ENCODE data around the gene DYNLT5.
"Not testable (repeated sequence)": the region's sequence is repeated elsewhere in the genome, so short reads cannot be mapped to it uniquely, and the experiment has no call there.

The DYNLT5 gene, protein sequence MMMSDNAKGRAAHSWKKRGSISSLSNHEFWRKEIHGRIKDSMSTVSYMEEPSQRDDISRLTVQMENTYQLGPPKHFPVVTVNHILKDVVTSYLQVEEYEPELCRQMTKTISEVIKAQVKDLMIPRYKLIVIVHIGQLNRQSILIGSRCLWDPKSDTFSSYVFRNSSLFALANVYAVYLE

DNA sequence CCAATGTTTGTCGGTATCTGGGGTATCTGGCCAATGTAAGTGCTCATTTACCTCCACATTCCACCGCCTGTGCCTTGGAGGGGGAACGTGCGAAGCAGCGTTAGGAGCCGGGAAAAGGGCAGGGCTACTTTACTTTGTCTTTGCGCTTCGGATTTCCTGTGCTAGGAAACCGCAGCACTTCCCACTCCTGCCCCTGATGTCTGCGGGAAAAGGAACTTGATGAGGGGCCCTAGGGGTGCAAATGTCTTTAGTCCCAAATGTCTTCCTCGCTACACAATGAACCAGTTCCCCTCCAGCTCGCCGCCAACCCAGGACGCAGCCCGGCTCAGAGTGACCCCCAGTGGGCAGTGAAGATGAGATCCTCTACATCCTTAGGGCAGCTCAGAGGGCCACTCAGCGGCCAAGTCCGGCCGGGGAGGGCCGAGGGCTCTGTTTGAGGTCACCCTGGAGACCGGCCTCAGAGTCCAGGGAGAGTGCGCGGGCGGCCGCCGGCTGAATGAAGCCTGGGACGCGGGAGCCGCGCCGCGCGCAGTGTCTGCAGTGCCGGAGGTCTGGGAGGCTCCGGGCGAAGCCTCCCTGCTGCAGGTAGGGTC lies at the start of gene DYNLT5:
Gene DYNLT5, plus strand, starts transcription at position 460 of the 593 bp plus-strand sequence. CDS start 2,200 bp downstream, outside the sequence.
- DNase-seq: no peak

DNA sequence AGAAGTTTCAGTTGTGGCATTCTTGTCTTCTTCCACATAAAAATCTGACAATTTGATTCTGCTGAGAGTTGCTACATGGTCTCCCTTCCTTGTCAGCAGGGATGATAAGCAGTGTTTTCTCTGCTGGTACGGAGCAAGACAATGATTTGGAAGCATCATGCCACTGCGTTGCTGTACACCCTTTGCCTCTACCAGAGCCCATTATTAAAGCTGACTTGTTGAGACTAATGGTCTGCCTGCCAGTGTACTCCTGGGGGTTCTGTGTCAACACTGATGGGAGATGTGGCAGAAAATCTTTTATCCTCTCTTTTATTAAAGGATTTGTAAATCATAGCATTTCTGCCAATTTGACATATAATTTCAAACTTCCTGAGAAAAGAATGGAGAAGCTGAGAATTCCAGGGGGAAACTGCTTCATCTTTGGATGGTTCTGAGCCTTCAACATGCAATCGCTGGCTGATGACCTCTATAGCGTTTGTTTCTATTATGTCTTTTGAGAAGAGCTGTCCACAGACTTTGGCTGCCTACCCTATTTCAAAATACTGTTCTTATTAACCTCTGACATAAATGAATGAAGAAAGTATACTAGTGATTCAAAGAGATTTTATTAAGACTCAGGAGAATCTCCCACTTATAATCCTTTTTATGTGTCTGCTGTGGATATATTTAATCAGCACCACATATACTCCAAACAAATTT lies 47.9 kb upstream of the DYNLT5 start:
- DNase-seq: no peak

DNA sequence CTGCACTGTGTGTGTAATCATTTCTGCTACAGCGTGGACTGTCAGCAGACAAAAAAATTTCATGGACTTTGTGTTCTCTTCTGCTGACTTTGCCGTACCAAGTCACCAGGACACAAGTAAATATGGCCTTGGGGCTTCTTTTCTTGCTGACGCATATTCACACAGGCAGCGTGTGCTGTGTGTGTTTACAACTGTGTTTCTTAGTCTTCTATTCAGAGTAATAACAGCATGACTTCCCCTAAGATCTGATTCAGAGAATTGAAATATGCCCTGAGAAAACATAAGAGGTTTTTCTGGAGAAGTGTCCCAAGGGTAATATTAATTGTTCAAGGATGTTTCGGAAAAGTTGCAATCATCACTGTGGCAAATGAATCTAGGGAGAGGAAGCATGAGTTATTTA lies 47.1 kb upstream of the DYNLT5 start:
- DNase-seq: no peak

GRCh38 chr1:66711420-66711819 lies 40.8 kb upstream of the DYNLT5 start:
- no peak for DNase-seq

DNA sequence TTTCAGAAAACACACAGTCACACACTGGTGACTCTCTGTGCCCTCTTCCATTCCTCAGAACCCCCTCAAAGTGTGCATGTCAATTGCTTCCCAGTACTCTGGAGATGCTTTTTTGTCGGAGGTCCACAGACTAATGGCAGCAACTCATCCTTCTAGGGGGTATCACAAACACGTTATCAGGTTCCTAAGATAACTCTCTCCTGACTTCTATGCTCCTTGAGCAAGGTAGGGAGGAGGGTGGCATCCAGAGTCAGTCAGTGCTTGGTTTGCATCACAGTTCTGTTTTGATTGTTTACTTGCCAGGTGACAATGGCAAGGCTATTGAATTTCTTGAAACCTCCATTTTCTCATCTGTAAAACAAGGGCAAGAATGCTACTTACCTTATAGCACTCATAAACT lies 39.4 kb upstream of the DYNLT5 start:
- no peak for DNase-seq

DNA sequence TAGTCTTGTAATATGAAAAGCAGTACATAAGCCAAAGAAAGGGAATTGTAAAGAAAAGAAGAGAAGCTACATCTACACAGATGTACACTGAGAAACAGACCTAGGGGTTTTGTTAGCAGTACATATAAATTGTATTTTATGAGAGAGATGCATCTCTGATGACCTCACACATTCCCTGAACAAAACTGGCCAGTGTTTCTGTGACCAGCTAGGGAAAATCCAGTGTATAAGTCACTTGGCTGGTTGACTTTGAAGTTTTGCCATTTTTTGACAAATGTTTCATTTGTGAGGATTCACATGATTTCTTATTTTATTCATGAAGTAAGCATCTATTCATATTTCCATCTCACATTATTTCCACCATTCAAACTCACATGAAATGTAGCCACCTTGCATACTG lies 28.3 kb upstream of the DYNLT5 start:
- no peak for DNase-seq

DNA sequence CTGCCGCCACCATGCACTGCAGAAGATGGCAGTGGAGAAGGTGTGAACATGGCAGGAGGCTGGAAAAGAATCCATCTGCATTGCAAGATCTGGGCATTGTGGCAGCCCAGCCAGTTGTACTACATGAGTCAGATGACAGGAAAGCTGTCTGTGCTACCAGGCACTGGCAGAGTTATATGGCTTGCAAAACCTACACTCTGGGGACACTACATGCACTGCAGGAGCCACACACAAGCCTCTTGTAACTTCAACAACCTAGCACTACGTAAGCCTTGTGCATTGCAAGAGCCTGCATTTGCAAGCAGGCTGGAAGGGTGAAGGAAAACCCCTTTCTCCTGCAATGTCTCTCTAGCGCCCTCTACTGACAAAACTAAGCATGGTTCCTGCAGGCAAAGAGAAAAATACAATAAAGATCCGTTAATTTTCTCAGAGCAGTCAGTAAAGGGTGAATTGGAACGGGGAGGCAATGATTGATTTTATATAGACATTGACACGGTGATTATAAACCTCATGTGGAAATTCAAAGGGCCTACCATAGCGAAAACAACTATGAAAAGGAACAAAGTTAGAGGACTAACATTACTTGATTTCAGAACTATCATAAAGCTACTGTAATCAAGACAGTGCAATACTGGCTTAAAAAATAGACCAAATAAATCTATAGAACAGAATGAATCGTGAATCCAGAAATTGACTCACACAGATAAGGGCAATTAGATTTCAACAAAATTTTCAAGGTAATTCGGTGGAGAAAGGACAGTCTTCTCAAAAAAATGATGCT lies 26.2 kb upstream of the DYNLT5 start:
- peak; percentile 10 for DNase-seq

DNA sequence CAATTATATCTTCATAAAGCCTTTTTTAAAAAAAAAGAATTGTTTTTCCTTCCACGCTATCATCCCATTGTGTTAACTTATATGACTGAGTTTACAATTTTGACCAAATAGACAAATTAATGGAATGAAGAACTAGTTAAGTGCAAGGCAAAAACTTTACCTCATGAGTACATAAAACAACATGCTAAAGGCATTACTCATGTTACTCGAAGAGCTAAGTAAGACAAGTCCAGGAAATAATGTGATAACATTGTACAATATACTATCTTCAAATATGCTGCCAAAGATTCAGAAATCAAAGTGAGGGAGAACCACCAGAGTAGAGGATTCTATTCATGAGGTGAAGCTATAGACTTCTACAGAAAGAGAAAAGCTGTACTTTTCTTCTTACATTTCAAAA lies 24.2 kb upstream of the DYNLT5 start:
- DNase-seq: no peak

DNA sequence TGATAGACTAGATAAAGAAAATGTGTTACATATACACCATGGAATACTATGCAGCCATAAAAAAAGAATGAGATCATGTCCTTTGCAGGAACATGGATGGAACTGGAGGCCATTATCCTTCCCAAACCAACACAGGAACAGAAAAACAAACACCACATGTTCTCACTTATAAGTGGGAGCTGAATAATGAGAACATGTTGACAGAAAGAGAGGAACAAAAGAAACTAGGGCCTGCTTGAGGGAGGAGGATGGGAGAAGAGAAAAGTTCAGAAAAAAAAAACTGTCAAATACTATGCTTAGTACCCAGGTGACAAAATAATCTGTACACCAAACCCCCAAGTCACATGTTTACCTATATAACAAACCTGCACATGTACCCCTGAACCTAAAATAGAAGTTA lies 23.5 kb upstream of the DYNLT5 start:
- DNase-seq: not testable (repeated sequence)

DNA sequence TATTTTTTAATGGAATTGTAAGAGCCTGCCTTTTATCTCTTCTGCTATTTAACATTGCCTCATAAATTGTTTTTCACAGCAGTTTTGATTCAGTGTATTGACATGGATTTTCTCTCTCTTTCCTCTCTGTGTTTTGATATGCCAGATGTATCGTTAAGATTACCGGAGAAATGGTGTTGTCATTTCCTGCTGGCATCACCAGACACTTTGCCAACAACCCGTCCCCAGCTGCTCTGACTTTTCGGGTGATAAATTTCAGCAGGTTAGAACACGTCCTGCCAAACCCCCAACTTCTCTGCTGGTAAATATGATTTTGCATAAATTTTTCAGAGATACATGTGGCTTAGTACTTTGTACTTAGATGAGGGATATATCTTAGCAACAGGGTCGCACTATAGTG lies 23.1 kb upstream of the DYNLT5 start:
- no peak for DNase-seq

GRCh38 chr1:66729523-66729922 lies 22.7 kb upstream of the DYNLT5 start:
- no peak for DNase-seq

GRCh38 chr1:66730462-66730861 lies 21.8 kb upstream of the DYNLT5 start:
- no peak for DNase-seq

GRCh38 chr1:66731170-66731865 lies 20.9 kb upstream of the DYNLT5 start:
- no peak for DNase-seq

DNA sequence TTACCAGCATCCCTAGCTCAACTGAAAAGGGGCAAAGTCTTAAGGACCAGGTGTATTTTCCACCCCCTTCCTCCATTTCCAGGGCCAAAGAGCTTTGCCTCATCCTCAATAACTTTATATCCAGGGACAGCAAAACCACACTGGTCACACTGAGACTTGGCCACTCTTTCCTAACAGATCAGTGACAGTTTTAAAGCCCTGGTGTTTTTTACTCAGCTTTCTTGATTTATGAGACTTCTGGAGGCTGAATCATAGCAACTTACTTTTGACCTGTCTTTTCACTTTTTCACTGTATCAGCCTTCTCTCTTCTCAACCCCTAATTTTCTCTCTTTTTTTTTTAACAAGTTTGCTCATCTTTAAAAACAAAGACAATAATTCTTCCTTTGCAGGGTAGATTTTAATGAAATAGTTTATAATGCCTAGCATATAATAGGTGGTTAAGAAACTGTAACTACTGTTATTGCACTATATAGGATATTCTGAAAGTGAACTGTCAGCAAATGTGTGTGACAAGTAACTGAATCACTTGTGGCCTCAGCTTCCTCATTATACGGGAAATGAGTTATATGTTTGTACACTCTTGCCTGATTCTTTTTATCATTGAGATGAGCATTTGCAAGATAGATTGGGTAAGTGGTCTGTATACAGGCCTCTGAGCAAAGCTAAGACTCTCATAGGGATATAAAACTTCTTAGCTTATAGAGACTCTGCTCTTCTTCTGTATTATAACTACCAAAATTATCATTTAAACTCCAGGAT lies 19.7 kb upstream of the DYNLT5 start:
- no peak for DNase-seq

DNA sequence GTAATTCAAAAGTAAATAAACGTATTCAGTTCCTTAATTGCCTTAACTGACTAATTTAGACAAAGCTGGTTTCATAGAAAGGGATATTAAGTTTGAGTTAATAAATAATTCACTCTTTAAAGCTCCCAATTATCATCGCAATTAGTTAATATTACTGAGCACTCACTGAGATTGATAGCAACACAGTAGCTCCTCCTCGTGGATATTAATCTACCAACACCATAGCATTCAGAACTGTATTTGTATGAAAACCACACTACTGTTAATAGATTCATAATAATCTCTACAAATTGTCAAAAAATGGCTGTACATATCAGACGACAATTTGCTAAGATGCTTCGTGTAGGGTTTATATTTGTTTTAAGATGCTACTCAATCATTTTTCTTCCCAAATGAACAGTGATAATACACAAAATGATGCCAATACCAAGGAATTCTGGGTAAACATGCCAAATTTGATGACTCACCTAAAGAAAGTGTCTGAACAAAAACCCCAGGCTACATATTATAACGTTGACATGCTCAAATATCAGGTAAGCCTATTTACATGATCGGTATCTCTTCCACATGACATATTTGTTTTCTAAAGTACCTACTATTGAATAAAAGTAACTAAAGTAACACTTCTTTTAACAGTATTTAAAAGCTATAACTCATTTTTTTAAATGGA lies 18.8 kb upstream of the DYNLT5 start:
- no peak for DNase-seq

DNA sequence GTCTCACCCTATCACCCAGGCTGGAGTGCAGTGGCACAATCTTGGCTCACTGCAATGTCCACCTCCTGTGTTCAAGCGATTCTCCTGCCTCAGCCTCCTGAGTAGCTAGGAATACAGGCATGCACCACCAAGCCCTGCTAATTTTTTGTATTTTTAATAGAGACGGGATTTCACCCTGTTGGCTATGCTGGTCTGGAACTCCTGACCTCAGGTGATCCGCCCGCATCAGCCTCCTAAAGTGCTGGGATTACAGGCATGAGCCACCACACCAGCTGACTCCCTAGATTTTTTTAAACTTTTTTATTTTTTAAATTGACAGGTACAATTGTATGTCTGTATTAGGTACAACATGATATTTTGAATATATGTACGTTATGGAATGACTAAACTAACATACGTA lies 17.7 kb upstream of the DYNLT5 start:
- not testable (repeated sequence) for DNase-seq

GRCh38 chr1:66737836-66738235 lies 14.4 kb upstream of the DYNLT5 start:
- no peak for DNase-seq

DNA sequence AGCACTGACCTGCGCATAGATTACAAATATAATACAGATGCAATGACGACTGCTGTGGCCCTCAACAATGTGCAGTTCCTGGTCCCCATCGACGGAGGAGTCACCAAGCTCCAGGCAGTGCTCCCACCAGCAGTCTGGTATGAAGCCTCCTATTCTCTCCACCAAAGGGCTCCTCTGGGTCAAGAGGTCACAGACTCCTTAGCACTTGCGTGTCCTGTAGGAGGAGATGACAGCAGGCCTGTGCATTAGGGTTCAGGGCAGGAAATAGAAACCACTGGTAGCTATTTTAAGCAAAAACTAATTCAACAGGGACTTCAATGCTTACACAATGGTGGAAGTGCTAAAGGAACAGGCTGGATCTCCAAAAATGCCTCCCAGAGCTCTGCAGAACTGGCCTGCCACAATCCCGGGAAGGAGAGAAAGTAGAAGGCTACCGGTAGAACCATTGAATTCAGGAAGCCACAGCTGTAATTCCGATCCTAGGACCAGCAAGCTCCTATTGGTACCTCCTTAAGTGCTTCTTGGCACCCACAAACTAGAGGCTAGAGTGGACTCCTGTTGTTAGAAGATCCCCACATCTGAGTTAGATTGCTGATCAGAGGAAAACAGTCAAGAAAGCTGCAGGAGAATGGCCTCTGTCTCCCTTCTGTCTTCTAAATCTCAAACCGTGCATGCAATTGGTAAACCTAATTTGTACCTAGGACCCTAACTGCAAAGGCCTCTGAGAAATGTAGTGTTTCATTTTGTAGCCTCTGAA lies 12.7 kb upstream of the DYNLT5 start:
- no peak for DNase-seq

DNA sequence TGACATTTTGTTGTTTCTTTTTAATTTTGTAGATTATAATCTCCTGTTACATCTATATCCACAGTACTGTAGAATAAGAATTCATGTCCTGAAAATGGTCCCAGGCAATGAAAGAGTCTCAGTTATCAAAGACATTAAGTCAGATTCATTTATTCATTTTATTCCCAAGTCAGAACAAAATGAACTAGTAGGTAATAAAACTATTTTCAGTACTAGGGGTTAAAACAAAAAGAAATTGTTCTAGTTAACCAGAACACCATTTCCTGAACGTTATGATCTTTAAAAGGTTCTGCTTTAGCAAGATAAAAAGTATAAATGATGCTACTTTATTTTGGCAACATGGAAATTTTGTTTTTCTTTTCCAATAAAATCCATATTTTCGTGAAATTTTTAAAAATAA lies 6.8 kb upstream of the DYNLT5 start:
- no peak for DNase-seq

- DNase-seq: no peak
These were observed 4.8 kb upstream of the DYNLT5 start for GRCh38 chr1:66747501-66747900.

- DNase-seq: no peak
These were observed 1.7 kb upstream of the DYNLT5 start for GRCh38 chr1:66750577-66750976.

Measured in stimulated activated naive CD4-positive, alpha-beta T cell treated with Interleukin-2 at 50 U/mL for 16 hours (primary cell).